Liver (tissue), 3 donors: ENCODE results near the gene ALX4.

Source experiments
- ATF3 ChIP-seq: IDR thresholded peaks from 2 replicates; pipeline ENCODE4 v1.6.1; 2016; ENCODE audit warnings: antibody characterized with exemption
- CTCF ChIP-seq: fragments of 150-350 bp; IDR thresholded peaks from 2 replicates; pipeline ENCODE4 v1.5.1; 2017; ENCODE audit warnings: improper control_type of control experiment, low read depth, low read length; ENCODE audit not compliant: missing input control
- EGR1 ChIP-seq, 2 donors: IDR thresholded peaks; 2 replicates each; pipeline ENCODE4 v1.6.1; 2016 to 2018; ENCODE audit warnings: antibody characterized with exemption in 2 of 2, low read depth in 2 of 2
- GABPA ChIP-seq, 2 donors: IDR thresholded peaks in 1 of 2; conservative IDR thresholded peaks in 1 of 2; 2 replicates each; pipeline ENCODE4 v1.6.1; 2016; ENCODE audit warnings: antibody characterized with exemption in 2 of 2, mild to moderate bottlenecking in 1 of 2, moderate library complexity in 1 of 2
- JUND ChIP-seq, 2 donors: IDR thresholded peaks; 2 replicates each; pipeline ENCODE4 v1.6.1; 2016; ENCODE audit warnings: antibody characterized with exemption in 2 of 2
- MAX ChIP-seq: IDR thresholded peaks from 2 replicates; pipeline ENCODE4 v1.6.1; 2016; ENCODE audit warnings: antibody characterized with exemption
- NR2F2 ChIP-seq: IDR thresholded peaks from 2 replicates; pipeline ENCODE4 v1.6.1; 2016; ENCODE audit warnings: antibody characterized with exemption
- RAD21 ChIP-seq, 2 donors: IDR thresholded peaks; 2 replicates each; pipeline ENCODE4 v1.6.1; 2016; ENCODE audit warnings: antibody characterized with exemption in 2 of 2, mild to moderate bottlenecking in 2 of 2
- REST ChIP-seq: IDR thresholded peaks from 2 replicates; pipeline ENCODE4 v1.6.1; 2016; ENCODE audit warnings: antibody characterized with exemption, mild to moderate bottlenecking
- SP1 ChIP-seq: IDR thresholded peaks from 2 replicates; pipeline ENCODE4 v1.6.1; 2018; ENCODE audit warnings: antibody characterized with exemption, mild to moderate bottlenecking
- TAF1 ChIP-seq: conservative IDR thresholded peaks from 2 replicates; pipeline ENCODE4 v1.6.1; 2016; ENCODE audit warnings: antibody characterized with exemption, mild to moderate bottlenecking
- YY1 ChIP-seq: IDR thresholded peaks from 2 replicates; pipeline ENCODE4 v1.6.1; 2016; ENCODE audit warnings: antibody characterized with exemption, mild to moderate bottlenecking
- donor health status: healthy.
- donor health status: healthy.

- TF ChIP-seq MAX (no peak), JUND (IDR thresholded peaks at IDR 0.05) (no peak), CTCF (no peak), TAF1 (no peak), GABPA (IDR thresholded peaks at IDR 0.05 in 1 of 2, conservative IDR thresholded peaks at IDR 0.05 in 1 of 2) (no peak), NR2F2 (no peak), ATF3 (no peak), REST (no peak), RAD21 (IDR thresholded peaks at IDR 0.05) (no peak), YY1 (no peak), SP1 (no peak), EGR1 (IDR thresholded peaks at IDR 0.05; ENCODE audit: low read depth in 2 of 2) (no peak)
Measured at GRCh38 chr11:44212128-44212527, 97.8 kb downstream of the ALX4 start.
